IMR-90 (cell line): ENCODE data around the gene NRN1.

ENCODE experiments used
- FOS ChIP-seq: fragments of 150-350 bp; IDR thresholded peaks from 2 replicates; pipeline ENCODE4 v1.6.1; 2016; ENCODE audit warnings: low read depth, low read length
- RCOR1 ChIP-seq: IDR thresholded peaks from 2 replicates; pipeline ENCODE4 v1.6.1; 2012; ENCODE audit warnings: mild to moderate bottlenecking, low read length, improper control_type of control experiment; ENCODE audit not compliant: insufficient replicate concordance
- RFX5 ChIP-seq: IDR thresholded peaks from 2 replicates; pipeline ENCODE4 v1.8.0; 2012; ENCODE audit warnings: low read depth, mild to moderate bottlenecking, low read length, moderate library complexity
- TF ChIP-seq, protein P1 (sequence below): conservative IDR thresholded peaks from 2 replicates; pipeline ENCODE4 v1.5.1; 2012; ENCODE audit warnings: mild to moderate bottlenecking, low read depth, low read length, improper control_type of control experiment
- TF ChIP-seq, protein P2 (sequence below): fragments of 150-350 bp; IDR thresholded peaks from 2 replicates; pipeline ENCODE4 v1.6.1; 2017; ENCODE audit warnings: mild to moderate bottlenecking, antibody characterized with exemption, low read length, low read depth

DNA sequence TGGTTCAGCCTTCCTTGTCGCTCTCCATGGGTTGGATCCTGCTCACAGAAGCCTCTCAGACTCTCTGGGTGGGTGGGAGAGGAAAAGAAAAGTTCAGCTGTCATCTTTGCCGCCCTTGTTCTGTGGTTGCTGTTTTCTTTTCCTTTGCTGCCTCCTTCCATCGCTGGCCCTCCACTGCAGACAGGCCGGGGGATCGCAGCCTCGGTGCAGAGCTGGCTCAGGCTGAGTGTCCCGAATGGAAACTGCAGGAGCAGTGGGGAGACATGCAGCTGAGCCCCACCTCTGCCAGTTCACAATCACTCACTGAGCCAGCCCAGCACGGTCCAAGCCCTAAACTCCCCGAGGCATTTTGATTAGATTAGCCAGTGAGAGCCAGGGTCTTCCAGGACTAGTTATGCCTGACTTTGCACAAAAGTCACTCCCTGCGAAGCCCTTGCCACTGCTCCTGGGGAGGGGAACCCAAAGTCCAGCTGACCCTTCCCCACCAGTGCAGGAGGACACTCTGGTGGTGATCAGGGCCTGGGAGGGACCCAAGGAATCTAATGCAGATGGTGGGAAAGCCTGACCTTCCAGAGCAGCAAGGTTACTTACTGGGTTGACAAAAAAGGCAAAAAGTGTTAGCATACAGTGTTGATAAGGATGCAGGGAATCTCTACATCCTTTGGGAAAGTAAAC is 14.0 kb downstream of the NRN1 start:
- TF ChIP-seq RCOR1 (no peak), FOS (no peak), RFX5 (no peak)
- TF ChIP-seq, protein P1, sequence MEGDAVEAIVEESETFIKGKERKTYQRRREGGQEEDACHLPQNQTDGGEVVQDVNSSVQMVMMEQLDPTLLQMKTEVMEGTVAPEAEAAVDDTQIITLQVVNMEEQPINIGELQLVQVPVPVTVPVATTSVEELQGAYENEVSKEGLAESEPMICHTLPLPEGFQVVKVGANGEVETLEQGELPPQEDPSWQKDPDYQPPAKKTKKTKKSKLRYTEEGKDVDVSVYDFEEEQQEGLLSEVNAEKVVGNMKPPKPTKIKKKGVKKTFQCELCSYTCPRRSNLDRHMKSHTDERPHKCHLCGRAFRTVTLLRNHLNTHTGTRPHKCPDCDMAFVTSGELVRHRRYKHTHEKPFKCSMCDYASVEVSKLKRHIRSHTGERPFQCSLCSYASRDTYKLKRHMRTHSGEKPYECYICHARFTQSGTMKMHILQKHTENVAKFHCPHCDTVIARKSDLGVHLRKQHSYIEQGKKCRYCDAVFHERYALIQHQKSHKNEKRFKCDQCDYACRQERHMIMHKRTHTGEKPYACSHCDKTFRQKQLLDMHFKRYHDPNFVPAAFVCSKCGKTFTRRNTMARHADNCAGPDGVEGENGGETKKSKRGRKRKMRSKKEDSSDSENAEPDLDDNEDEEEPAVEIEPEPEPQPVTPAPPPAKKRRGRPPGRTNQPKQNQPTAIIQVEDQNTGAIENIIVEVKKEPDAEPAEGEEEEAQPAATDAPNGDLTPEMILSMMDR = no peak
- TF ChIP-seq, protein P2, sequence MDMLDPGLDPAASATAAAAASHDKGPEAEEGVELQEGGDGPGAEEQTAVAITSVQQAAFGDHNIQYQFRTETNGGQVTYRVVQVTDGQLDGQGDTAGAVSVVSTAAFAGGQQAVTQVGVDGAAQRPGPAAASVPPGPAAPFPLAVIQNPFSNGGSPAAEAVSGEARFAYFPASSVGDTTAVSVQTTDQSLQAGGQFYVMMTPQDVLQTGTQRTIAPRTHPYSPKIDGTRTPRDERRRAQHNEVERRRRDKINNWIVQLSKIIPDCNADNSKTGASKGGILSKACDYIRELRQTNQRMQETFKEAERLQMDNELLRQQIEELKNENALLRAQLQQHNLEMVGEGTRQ = no peak
